H9 (cell line): ENCODE results near the gene SNX30. TPM values are rescaled to one million over a fixed set of nuclear protein-coding genes. Genes with fewer than 3 reads are reported as not detected.

Experiments used
- DNase-seq: peaks from one replicate; pipeline ENCODE4 v3.0.0-alpha.2; 2017
- H2AFZ ChIP-seq: one replicate; pipeline ENCODE4 v1.6.1; 2013; ENCODE audit warnings: mild to moderate bottlenecking, low read length, control low read depth, moderate library complexity
- H2AK5ac ChIP-seq: 2 replicates; pipeline ENCODE4 v1.6.1; 2013; ENCODE audit warnings: low read length, control low read depth, mixed read lengths; ENCODE audit not compliant: insufficient read length
- H2BK120ac ChIP-seq: one replicate; pipeline ENCODE4 v1.6.1; 2013; ENCODE audit warnings: low read depth, mild to moderate bottlenecking, low read length, control low read depth, inconsistent platforms; ENCODE audit not compliant: poor library complexity, severe bottlenecking
- H2BK12ac ChIP-seq: 2 replicates; pipeline ENCODE4 v1.6.1; 2013; ENCODE audit warnings: low read length, control low read depth, mixed read lengths, low read depth; ENCODE audit not compliant: insufficient read length
- H2BK15ac ChIP-seq: 2 replicates; pipeline ENCODE4 v1.6.1; 2013; ENCODE audit warnings: low read depth, low read length, control low read depth
- H2BK20ac ChIP-seq: one replicate; pipeline ENCODE4 v1.6.1; 2013; ENCODE audit warnings: low read depth, mild to moderate bottlenecking, low read length, control low read depth, inconsistent platforms; ENCODE audit not compliant: poor library complexity, severe bottlenecking
- H2BK5ac ChIP-seq: 2 replicates; pipeline ENCODE4 v1.6.1; 2013; ENCODE audit warnings: low read length, control low read depth, mixed read lengths; ENCODE audit not compliant: insufficient read length
- H3K14ac ChIP-seq: 2 replicates; pipeline ENCODE4 v1.6.1; 2013; ENCODE audit warnings: low read length, control low read depth; ENCODE audit not compliant: insufficient read depth
- H3K18ac ChIP-seq: 2 replicates; pipeline ENCODE4 v1.6.1; 2013; ENCODE audit warnings: low read depth, mild to moderate bottlenecking, mixed read lengths, low read length, control low read depth; ENCODE audit not compliant: insufficient read length
- H3K23ac ChIP-seq: 2 replicates; pipeline ENCODE4 v1.6.1; 2013; ENCODE audit warnings: low read length, control low read depth, mixed read lengths, low read depth; ENCODE audit not compliant: insufficient read length
- H3K23me2 ChIP-seq: 2 replicates; pipeline ENCODE4 v1.6.1; 2013; ENCODE audit warnings: low read depth, mild to moderate bottlenecking, mixed read lengths, low read length, control low read depth; ENCODE audit not compliant: insufficient read length, poor library complexity, severe bottlenecking
- H3K27ac ChIP-seq: 2 replicates; pipeline ENCODE4 v1.5.1; 2013; ENCODE audit warnings: low read length, control low read depth, mixed read lengths, low read depth; ENCODE audit not compliant: insufficient read length
- H3K27me3 ChIP-seq: 2 replicates; pipeline ENCODE4 v1.6.1; 2013; ENCODE audit warnings: low read length, control low read depth, inconsistent platforms; ENCODE audit not compliant: insufficient read depth
- H3K4ac ChIP-seq: 2 replicates; pipeline ENCODE4 v1.6.1; 2013; ENCODE audit warnings: low read depth, mild to moderate bottlenecking, control low read depth, inconsistent platforms, low read length, moderate library complexity
- H3K4me1 ChIP-seq: 2 replicates; pipeline ENCODE4 v1.6.1; 2013; ENCODE audit warnings: low read length, control low read depth, inconsistent platforms; ENCODE audit not compliant: insufficient read depth
- H3K4me2 ChIP-seq: 2 replicates; pipeline ENCODE4 v1.6.1; 2013; ENCODE audit warnings: low read length, control low read depth, mixed read lengths; ENCODE audit not compliant: insufficient read length, insufficient read depth
- H3K56ac ChIP-seq: 2 replicates; pipeline ENCODE4 v1.6.1; 2013; ENCODE audit warnings: low read depth, mild to moderate bottlenecking, mixed read lengths, low read length, control low read depth; ENCODE audit not compliant: insufficient read length
- H3K79me1 ChIP-seq: 2 replicates; pipeline ENCODE4 v1.6.1; 2013; ENCODE audit warnings: low read depth, mild to moderate bottlenecking, moderate library complexity, low read length, control low read depth, inconsistent platforms; ENCODE audit not compliant: insufficient read depth, poor library complexity, severe bottlenecking
- H3K79me2 ChIP-seq: 2 replicates; pipeline ENCODE4 v1.6.1; 2013; ENCODE audit warnings: low read length, control low read depth, inconsistent platforms; ENCODE audit not compliant: insufficient read depth
- H3K9ac ChIP-seq: 2 replicates; pipeline ENCODE4 v1.6.1; 2013; ENCODE audit warnings: low read length, control low read depth, mixed read lengths; ENCODE audit not compliant: insufficient read length; ENCODE audit errors: extremely low read depth
- H3K9me3 ChIP-seq: one replicate; pipeline ENCODE4 v1.6.1; 2013; ENCODE audit warnings: low read depth, low read length, inconsistent platforms; ENCODE audit not compliant: control insufficient read depth
- H3T11ph ChIP-seq: one replicate; pipeline ENCODE4 v1.6.1; 2013; ENCODE audit warnings: mild to moderate bottlenecking, low read length, control low read depth, inconsistent platforms
- H4K20me1 ChIP-seq: one replicate; pipeline ENCODE4 v1.6.1; 2013; ENCODE audit not compliant: control insufficient read depth, insufficient read length, insufficient read depth
- H4K5ac ChIP-seq: 2 replicates; pipeline ENCODE4 v1.6.1; 2013; ENCODE audit warnings: low read depth, mild to moderate bottlenecking, mixed read lengths, low read length, control low read depth; ENCODE audit not compliant: insufficient read length
- H4K8ac ChIP-seq: replicated peaks from 2 replicates; pipeline ENCODE4 v1.6.1; 2013; ENCODE audit warnings: low read length, control low read depth, mixed read lengths, low read depth; ENCODE audit not compliant: insufficient read length
- H4K91ac ChIP-seq: 2 replicates; pipeline ENCODE4 v1.6.1; 2013; ENCODE audit warnings: low read depth, mild to moderate bottlenecking, moderate library complexity, mixed read lengths, low read length, control low read depth; ENCODE audit not compliant: insufficient read length
- H3K27ac Mint-ChIP-seq, 3 experiments: 2 replicates in 2 of 3; 3 replicates in 1 of 3; pipeline ENCODE4 v1.8.0; 2020 to 2021; ENCODE audit warnings: mixed read lengths in 3 of 3, mild to moderate bottlenecking in 1 of 3, moderate library complexity in 1 of 3
- H3K27me3 Mint-ChIP-seq: 2 replicates; pipeline ENCODE4 v1.8.0; 2021; ENCODE audit warnings: low read depth, mild to moderate bottlenecking, moderate library complexity, mixed read lengths
- H3K36me3 Mint-ChIP-seq, 3 experiments: 2 replicates in 2 of 3; 3 replicates in 1 of 3; pipeline ENCODE4 v1.8.0; 2020 to 2021; ENCODE audit warnings: low read depth in 3 of 3, mixed read lengths in 3 of 3; ENCODE audit not compliant: insufficient read depth in 1 of 3
- H3K4me1 Mint-ChIP-seq, 2 experiments: 2 replicates each; pipeline ENCODE4 v1.8.0; 2020; ENCODE audit warnings: mixed read lengths in 2 of 2
- H3K4me3 Mint-ChIP-seq, 2 experiments: 2 replicates in 1 of 2; 3 replicates in 1 of 2; pipeline ENCODE4 v1.8.0; 2020 to 2021; ENCODE audit warnings: mild to moderate bottlenecking in 2 of 2, mixed read lengths in 2 of 2, moderate library complexity in 1 of 2
- H3K9me3 Mint-ChIP-seq, 2 experiments: 2 replicates in 1 of 2; 3 replicates in 1 of 2; pipeline ENCODE4 v1.8.0; 2020; ENCODE audit warnings: mild to moderate bottlenecking in 2 of 2, mixed read lengths in 2 of 2, moderate library complexity in 1 of 2
- WGBS: extraction: QIAGEN DNeasy Blood & Tissue Kit; methylation state at CpG from one replicate; pipeline ENCODE4 v1.1.7; 2013; ENCODE audit warnings: missing lambda C conversion rate, low lambda C conversion rate, mixed read lengths; ENCODE audit not compliant: insufficient read length; ENCODE audit errors: extremely low coverage; 5-methylcytosine and 5-hydroxymethylcytosine counted together
- total RNA-seq: library from RNA; stranded (reverse); gene quantifications from 2 replicates; pipeline ENCODE4 v1.2.1, GENCODE V29; 2021
- TF ChIP-seq, protein P1 (sequence below): fragments of 200-600 bp; sonication (generic); conservative IDR thresholded peaks from 3 replicates; pipeline ENCODE4 v1.8.0; 2021; ENCODE audit warnings: antibody characterized with exemption, mild to moderate bottlenecking

Gene SNX30
- total RNA-seq, 1 experiment from 2014 or later, result 10.3 TPM

DNA sequence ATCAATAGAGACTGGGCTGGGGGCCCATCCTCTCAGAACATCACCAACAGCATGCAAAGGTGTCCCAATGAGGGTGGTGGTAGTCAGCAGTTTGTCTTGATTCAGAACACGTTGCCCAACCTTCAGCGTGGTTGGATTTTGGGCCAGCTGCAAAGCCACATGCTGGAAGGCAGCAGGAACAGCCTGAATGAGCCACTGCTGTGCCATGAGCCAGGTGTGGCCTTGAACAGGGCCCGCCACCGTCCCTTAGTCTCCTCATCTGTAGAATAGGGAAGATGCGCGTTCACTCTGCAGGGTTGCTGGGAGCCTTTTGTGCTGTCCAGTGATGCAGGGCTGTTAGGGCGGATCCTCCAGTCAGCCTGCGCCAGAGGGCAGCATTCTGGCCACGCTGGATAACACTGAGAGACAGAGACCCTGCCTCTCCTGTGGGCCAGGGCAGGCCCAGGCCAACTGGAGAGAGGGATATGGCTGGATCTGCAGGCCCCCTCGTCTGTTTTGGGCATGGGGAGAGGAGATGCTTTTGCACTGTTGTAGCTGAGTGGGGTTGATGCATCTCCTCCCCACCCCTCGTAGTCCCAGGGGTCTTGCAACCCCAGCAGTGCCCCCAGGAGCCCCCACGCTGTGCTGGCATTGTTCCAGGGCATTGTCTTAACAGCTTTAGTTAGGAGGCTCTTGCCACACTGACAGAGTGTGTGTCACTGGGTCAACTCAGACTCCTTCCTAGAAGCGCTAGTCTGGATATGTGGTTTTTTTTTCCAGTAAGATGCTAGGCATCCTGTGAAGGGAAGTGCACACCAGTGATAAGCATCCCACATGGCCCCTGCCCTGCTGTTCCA is 98.0 kb downstream of the SNX30 start:
- Histone ChIP-seq H3K56ac (no peak overlapping the region), H2BK15ac (no peak overlapping the region), H3K4me1 (peaks cover 8% of the 10 kb centered on the region; the same call in 1 of the 2 replicates), H3K18ac (no peak overlapping the region), H4K20me1 (no peaks in the 10 kb centered on the region), H2BK20ac (no peak overlapping the region), H3K79me1 (no peaks in the 10 kb centered on the region), H3K27me3 (no peaks in the 10 kb centered on the region), H3K79me2 (no peaks in the 10 kb centered on the region), H3K9ac (no peak overlapping the region), H3K4me2 (no peak overlapping the region), H3K27ac (no peak overlapping the region), H3K4ac (no peak overlapping the region), H2BK120ac (no peak overlapping the region), H3K9me3 (no peaks in the 10 kb centered on the region), H2AK5ac (no peak overlapping the region), H3K23ac (no peak overlapping the region), H4K5ac (no peak overlapping the region), H3T11ph (no peak overlapping the region), H3K14ac (peak overlapping the region; percentile 22; the same call in 1 of the 2 replicates), H4K91ac (no peak overlapping the region), H4K8ac (no peak overlapping the region), H2AFZ (no peak overlapping the region), H2BK12ac (no peak overlapping the region), H3K23me2 (no peaks in the 10 kb centered on the region), H2BK5ac (no peak overlapping the region)
- Mint-ChIP-seq H3K4me3 (no peak overlapping the region), H3K27me3 (no peaks in the 10 kb centered on the region), H3K9me3 (no peaks in the 10 kb centered on the region; a peak in 1 of 5 replicates), H3K4me1 (peaks cover 43 to 54% of the 10 kb centered on the region in 2 experiments), H3K27ac (peak overlapping the region in 1 of 3 experiments; percentile 82; a peak in 1 of 7 replicates), H3K36me3 (peaks cover 0 to 15% (median 0%) of the 10 kb centered on the region in 3 experiments; a peak in 3 of 7 replicates)
- TF ChIP-seq, protein P1, sequence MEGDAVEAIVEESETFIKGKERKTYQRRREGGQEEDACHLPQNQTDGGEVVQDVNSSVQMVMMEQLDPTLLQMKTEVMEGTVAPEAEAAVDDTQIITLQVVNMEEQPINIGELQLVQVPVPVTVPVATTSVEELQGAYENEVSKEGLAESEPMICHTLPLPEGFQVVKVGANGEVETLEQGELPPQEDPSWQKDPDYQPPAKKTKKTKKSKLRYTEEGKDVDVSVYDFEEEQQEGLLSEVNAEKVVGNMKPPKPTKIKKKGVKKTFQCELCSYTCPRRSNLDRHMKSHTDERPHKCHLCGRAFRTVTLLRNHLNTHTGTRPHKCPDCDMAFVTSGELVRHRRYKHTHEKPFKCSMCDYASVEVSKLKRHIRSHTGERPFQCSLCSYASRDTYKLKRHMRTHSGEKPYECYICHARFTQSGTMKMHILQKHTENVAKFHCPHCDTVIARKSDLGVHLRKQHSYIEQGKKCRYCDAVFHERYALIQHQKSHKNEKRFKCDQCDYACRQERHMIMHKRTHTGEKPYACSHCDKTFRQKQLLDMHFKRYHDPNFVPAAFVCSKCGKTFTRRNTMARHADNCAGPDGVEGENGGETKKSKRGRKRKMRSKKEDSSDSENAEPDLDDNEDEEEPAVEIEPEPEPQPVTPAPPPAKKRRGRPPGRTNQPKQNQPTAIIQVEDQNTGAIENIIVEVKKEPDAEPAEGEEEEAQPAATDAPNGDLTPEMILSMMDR, result peak; percentile 41; the same call in 2 of the 3 replicates
- peak; percentile 55 for DNase-seq
- WGBS, result no CpG with 5 or more reads among the region's 13 CpGs
